ENCODE data around the gene NPBWR2. TPM values are rescaled to one million over a fixed set of nuclear protein-coding genes. Genes with fewer than 3 reads are reported as not detected.

The NPBWR2 gene
- total and polyA plus RNA-seq, 4 donors, result not detected

- Histone ChIP-seq H3K36me3 (ENCODE audit: control insufficient read depth in 4 of 4, insufficient read depth in 3 of 4, low read depth in 1 of 4, low read length in 3 of 4) (peaks cover 0 to 10% (median 0%) of the 10 kb centered on the region in 4 donors), H3K4me3 (ENCODE audit: low read depth in 1 of 3, low read length in 3 of 3) (no peak overlapping the region), H3K9ac (ENCODE audit: low read depth in 1 of 2, low read length in 2 of 2) (no peak overlapping the region), H3K9me3 (ENCODE audit: control insufficient read depth in 4 of 4, low read length in 3 of 4) (no peaks in the 10 kb centered on the region), H3K27me3 (ENCODE audit: control insufficient read depth in 4 of 4, insufficient read depth in 4 of 4, low read length in 3 of 4) (no peaks in the 10 kb centered on the region), H3K27ac (ENCODE audit: low read depth in 1 of 2, low read length in 2 of 2) (no peak overlapping the region), H3K4me1 (ENCODE audit: control insufficient read depth in 4 of 4, insufficient read depth in 4 of 4, low read length in 3 of 4) (peaks cover 11 to 33% (median 27%) of the 10 kb centered on the region in 4 donors)
- TF ChIP-seq RAD21 (IDR thresholded peaks at IDR 0.05) (no peak), TAF1 (conservative IDR thresholded peaks at IDR 0.05) (no peak), RXRA (IDR thresholded peaks at IDR 0.05) (no peak), NR2F2 (IDR thresholded peaks at IDR 0.05) (no peak), REST (IDR thresholded peaks at IDR 0.05) (no peak), ATF3 (IDR thresholded peaks at IDR 0.05) (no peak), MAX (IDR thresholded peaks at IDR 0.05) (no peak), HNF4A (conservative IDR thresholded peaks at IDR 0.05) (no peak), YY1 (IDR thresholded peaks at IDR 0.05) (no peak), FOXA1 (IDR thresholded peaks at IDR 0.05) (no peak), EGR1 (IDR thresholded peaks at IDR 0.05; ENCODE audit: low read depth in 2 of 2) (no peak), FOXA2 (IDR thresholded peaks at IDR 0.05) (no peak), CTCF (IDR thresholded peaks at IDR 0.05; ENCODE audit: low read depth, low read length, missing input control) (no peak), ZBTB33 (IDR thresholded peaks at IDR 0.05) (no peak), HNF4G (IDR thresholded peaks at IDR 0.05) (no peak)
- 96% methylated on average over 31 of the region's 31 CpGs for WGBS
- no peak for DNase-seq (ENCODE audit: low spot score)
These were observed 36.9 kb downstream of the NPBWR2 start for GRCh38 chr20:64070244-64070993.

All from liver (tissue), 9 donors.